Activated T-helper 1 cell treated with anti-CD3 and anti-CD28 coated beads, Interleukin-2, amount 50 U/mL, for 16 hours (primary cell): Measurements from ENCODE around the gene CHGA.

ENCODE experiments used
- DNase-seq, 2 donors: peaks; one replicate each; pipeline ENCODE4 v3.0.0-alpha.2; 2020; ENCODE audit warnings: low read depth in 1 of 2, low spot score in 1 of 2

The CHGA gene

GRCh38 chr14:92929689-92930608 lies 7.0 kb downstream of the CHGA start:
- DNase-seq: no peak

GRCh38 chr14:92930737-92931602 lies 8.0 kb downstream of the CHGA start:
- no peak for DNase-seq

DNA sequence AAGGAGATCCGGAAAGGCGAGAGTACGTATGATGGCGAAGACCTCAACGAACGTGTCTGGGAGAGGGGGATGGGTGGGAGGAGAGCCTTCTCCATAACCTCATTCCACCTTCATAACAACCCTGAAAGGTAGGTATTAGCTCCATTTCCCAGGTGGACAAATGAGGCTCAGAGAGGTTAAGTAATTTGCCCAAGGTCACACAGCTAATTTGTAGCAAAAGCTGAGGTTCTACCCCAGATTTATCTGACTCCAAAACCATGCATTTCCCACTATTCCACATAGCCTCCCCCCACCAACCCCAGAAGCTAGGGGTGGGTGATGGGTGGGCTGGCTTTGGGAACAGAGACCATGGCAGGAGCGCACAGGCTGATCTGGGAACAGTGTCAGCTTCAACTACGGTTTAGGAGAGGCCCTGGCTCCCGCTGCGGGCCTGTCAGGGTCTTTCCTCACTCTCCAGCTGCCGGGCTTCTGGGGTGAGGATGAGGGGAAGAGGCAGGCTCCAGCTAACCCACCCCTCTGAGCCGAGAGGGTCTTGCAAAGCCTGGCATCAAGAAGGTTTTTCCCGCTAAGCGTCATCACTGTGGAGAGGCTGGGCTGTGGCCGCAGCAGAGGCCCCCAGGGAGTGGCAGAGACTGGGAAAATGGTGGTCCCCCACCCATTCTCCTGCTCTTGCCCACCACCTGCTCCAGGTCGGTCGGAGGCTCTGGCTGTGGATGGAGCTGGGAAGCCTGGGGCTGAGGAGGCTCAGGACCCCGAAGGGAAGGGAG lies 8.9 kb downstream of the CHGA start:
- no peak for DNase-seq

GRCh38 chr14:92932448-92933395 lies 9.8 kb downstream of the CHGA start:
- no peak for DNase-seq

- no peak for DNase-seq
Measured at GRCh38 chr14:92933481-92933880, 10.5 kb downstream of the CHGA start.

DNA sequence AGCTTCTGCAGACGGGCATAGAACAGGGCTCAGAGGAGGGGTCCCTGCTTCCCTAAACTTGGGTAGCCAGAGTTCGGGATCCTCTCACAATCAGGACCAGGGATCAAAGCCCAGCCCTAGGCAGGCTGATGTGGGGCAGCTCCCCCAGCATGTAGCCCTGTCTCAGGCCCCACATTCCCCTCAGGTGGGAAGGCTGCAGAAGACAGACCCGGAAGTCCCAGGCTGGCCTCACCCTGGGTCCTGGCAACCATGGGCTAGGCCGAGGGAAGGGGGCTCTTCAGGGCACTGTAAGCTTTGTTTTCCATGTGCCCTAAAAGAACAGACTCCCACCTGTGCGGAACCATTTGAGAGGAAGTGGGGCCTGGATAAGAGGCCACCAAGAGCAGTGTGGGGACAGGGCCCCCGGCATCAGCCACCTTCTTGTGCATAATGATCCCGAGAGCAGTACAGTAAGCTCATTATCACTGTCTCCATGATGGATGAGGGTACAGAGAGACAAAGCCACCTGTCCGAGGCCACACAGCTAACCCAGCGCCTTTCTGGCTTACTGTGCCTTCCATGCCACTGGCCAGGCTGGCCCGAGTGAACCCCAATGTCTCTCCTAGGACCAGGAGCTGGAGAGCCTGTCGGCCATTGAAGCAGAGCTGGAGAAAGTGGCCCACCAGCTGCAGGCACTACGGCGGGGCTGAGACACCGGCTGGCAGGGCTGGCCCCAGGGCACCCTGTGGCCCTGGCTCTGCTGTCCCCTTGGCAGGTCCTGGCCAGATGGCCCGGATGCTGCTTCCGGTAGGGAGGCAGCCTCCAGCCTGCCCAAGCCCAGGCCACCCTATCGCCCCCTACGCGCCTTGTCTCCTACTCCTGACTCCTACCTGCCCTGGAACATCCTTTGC lies 11.5 kb downstream of the CHGA start:
- DNase-seq: no peak

DNA sequence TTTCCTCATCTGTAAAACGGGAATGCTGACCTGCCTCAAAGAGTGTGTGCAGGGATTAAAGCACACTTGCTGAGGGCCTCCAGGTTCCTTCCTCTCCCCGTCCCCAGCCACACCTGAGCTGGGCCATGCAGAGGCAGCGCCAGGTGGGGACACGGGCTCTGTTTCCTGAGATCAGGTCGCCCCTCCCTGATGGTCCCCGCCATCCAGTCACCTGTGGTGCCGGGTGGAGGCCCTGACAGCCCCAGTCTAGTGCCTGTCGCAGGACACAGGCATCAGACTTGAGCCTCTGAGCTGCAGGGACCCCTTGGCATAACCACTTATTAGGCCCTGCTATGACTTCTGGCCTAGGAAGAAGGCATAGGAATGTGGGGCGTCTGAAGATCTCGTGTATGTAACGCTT lies 12.5 kb downstream of the CHGA start:
- DNase-seq: no peak

DNA sequence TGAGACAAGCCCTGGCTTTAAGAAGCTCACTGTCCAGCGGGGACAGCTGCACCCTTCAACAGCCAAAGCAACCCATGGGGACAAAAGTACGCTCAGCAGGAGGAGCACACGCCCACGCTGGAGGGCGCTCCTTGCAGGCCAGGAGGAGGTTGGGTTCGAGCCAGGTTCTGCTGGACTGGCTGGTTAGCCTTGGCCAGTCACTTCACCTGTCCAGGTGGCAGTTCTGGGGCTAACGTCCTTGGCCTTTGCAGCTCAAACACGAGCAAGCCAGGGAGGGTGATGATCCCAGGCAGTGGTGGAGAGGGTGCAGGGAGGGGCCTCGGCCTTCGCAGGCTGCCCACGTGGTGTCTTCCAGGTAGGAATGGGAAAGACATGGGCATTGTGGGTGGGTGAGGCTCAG lies 13.1 kb downstream of the CHGA start:
- no peak for DNase-seq

- DNase-seq: no peak
Measured at GRCh38 chr14:92937051-92937937, 14.3 kb downstream of the CHGA start.

DNA sequence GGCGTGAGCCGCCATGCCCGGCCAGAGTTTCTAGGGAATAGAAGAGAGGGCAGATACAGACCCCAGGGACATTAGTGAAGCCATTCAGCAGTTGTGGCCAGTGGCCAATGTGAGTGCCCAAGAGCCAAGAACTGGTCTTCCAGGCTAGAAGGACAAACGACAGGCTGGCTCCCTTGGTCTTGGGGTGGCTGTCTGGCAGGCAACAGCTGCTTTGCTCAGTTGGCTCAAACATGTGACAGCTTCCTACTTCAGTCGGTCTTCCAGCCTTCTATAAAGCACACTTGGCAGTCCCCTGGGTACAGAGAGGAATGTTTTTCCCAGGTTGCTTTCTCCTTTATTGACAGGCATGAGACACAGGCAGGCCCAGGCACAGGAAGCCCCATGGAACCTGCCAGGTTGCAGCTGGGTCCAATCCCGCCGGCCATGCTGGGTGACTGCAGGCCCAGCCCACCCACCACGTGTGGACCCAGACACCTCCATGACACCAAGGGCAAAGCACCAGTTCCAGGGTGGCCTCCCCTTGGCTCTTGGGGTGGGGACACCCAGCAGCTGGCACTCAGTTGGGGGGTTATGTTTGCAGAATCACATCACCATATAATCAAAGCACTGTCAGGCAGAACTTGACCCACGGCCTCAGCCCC lies 15.4 kb downstream of the CHGA start:
- no peak for DNase-seq

DNA sequence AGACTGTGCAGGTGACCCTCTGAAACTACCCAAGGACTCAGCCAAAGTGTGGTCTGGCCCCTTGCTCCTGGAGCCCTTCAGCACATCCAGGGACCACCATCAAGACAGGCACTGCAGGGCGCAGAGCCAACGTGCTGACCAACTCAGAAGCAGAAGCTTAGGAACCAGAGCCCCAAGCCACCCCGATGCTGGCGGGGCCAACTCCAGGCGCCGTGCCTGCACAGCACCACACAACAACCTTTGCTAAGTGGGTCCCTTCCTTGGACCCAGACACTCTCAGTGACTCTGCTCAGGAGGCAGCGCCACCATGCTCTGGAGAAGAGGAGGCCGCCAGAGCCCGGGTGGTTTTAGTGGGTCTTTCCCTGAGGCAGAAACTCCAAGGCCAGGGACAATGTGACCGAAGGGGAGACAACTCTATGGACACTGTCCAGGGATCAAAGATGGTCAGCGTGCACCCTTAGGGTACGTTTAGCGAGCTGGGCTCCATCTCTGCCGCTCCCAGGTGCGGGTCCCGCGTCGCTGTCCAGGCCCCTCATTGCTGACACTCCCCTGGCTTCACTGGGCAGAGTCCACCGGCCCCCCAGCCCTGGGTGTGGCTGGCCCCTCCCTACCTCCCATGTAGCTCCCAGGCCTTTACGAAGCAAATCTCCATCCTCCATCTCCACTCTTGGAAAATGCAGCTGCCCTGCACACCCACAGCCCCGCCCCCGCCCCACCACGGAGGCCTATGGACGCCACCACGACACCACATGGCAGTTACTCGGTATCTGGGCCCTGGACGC lies 16.1 kb downstream of the CHGA start:
- no peak for DNase-seq

- DNase-seq: no peak
Measured at GRCh38 chr14:92939699-92940098, 16.7 kb downstream of the CHGA start.

GRCh38 chr14:92940543-92940942 lies 17.6 kb downstream of the CHGA start:
- DNase-seq: no peak

GRCh38 chr14:92941531-92941930 lies 18.6 kb downstream of the CHGA start:
- DNase-seq: no peak

GRCh38 chr14:92942136-92942535 lies 19.2 kb downstream of the CHGA start:
- DNase-seq: no peak

DNA sequence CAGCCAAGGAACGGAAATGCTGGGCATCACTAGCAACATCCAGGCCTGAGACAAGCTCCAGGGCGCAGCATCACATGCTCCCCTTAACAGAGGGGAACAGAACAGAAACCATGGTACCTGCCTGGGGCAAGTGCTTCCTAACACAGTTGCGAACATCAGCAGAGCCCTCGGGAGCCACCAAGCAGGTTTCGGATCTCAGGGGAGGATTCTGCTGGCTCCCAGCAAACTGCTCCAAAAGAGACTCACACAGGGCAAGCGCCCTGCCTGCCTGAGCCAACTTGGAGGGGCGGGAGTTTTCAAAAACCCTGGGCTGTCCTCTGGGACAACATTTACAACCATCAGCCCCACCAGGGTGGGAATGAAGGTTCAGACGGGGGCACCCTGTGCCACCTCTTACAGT lies 19.6 kb downstream of the CHGA start:
- no peak for DNase-seq
